Retinal pigment epithelial cell (primary cell): ENCODE measurements around the gene CHD2.

ENCODE experiments used
- DNase-seq: peaks from one replicate; pipeline ENCODE4 v3.0.0-alpha.2; 2010; ENCODE audit warnings: low read depth
- H3K4me3 ChIP-seq: 2 replicates; pipeline ENCODE4 v1.5.1; 2011; ENCODE audit warnings: mild to moderate bottlenecking, low read length, control low read depth, moderate library complexity
- CTCF ChIP-seq: conservative IDR thresholded peaks from 2 replicates; pipeline ENCODE4 v1.5.1; 2011; ENCODE audit warnings: low read depth, low read length, control low read depth, inconsistent platforms

Gene CHD2

GRCh38 chr15:92925454-92925853 is 25.3 kb downstream of the CHD2 start:
- no peak overlapping the region for H3K4me3 ChIP-seq
- no peak for TF ChIP-seq CTCF
- no peak for DNase-seq

- no peak overlapping the region for H3K4me3 ChIP-seq
- no peak for DNase-seq
- TF ChIP-seq CTCF, result no peak
Measured at GRCh38 chr15:92928225-92928750, 28.2 kb downstream of the CHD2 start.

GRCh38 chr15:92929002-92929401 is 28.9 kb downstream of the CHD2 start:
- TF ChIP-seq CTCF, result no peak
- H3K4me3 ChIP-seq, result no peak overlapping the region
- no peak for DNase-seq

GRCh38 chr15:92930054-92930621 is 30.0 kb downstream of the CHD2 start:
- TF ChIP-seq CTCF, result no peak
- no peak for DNase-seq
- H3K4me3 ChIP-seq, result no peak overlapping the region

GRCh38 chr15:92930776-92931175 is 30.7 kb downstream of the CHD2 start:
- TF ChIP-seq CTCF, result no peak
- peak; percentile 81 for DNase-seq
- no peak overlapping the region for H3K4me3 ChIP-seq

GRCh38 chr15:92932946-92933649 is 33.0 kb downstream of the CHD2 start:
- no peak overlapping the region for H3K4me3 ChIP-seq
- no peak for DNase-seq
- no peak for TF ChIP-seq CTCF

- no peak overlapping the region for H3K4me3 ChIP-seq
- no peak for TF ChIP-seq CTCF
- no peak for DNase-seq
Measured at GRCh38 chr15:92933831-92934230, 33.7 kb downstream of the CHD2 start.
